Mucosa of descending colon (tissue), 3 donors: Measurements from ENCODE around the gene TMEM79. TPM values are rescaled to one million over a fixed set of nuclear protein-coding genes. Genes with fewer than 3 reads are reported as not detected.

ENCODE experiments used
- ATAC-seq: fragments of 200-7000 bp; cut with Tn5 transposase; one replicate; pipeline ENCODE4 v1.9.1; 2020; ENCODE audit warnings: mild to moderate bottlenecking, moderate library complexity
- DNase-seq, 3 donors: peaks; one replicate each; pipeline ENCODE4 v3.0.0-alpha.2; 2020
- H3K36me3 ChIP-seq: fragments of 200-600 bp; one replicate; pipeline ENCODE4 v1.8.0; 2021; ENCODE audit warnings: low read depth, mild to moderate bottlenecking
- H3K4me1 ChIP-seq: fragments of 200-600 bp; one replicate; pipeline ENCODE4 v1.8.0; 2021; ENCODE audit warnings: low read depth, mild to moderate bottlenecking
- H3K4me3 ChIP-seq: fragments of 200-600 bp; one replicate; pipeline ENCODE4 v1.8.0; 2021; ENCODE audit warnings: mild to moderate bottlenecking
- H3K9me3 ChIP-seq: fragments of 200-600 bp; one replicate; pipeline ENCODE4 v1.8.0; 2021; ENCODE audit warnings: mild to moderate bottlenecking
- intact Hi-C, 2 donors: fragments of 100-400 bp; cut with DNase I in 1 of 2; cut with micrococcal nuclease in 1 of 2; formaldehyde crosslinking; loops; one replicate each; pipeline versions ENCODE4 v1.11.0 to v1.11.1; 2022; cut with DNase I, micrococcal nuclease
- total RNA-seq, 3 donors: library from RNA; stranded (reverse); fragmentation: NEBNext Ultra II Directional in 2 of 3; extraction: Animal tissue kit (Norgen Biotek cat#: 25700) in 2 of 3; gene quantifications; one replicate each; pipeline versions ENCODE4 v1.2.1 to v1.2.4, GENCODE V29; 2021 to 2023
- TF ChIP-seq, protein P1 (sequence below): fragments of 200-600 bp; IDR thresholded peaks from one replicate; pipeline ENCODE4 v1.8.0; 2022; ENCODE audit warnings: antibody characterized with exemption, mild to moderate bottlenecking
- donor health status: DM: no; HTN: no; CAD: no; lungs with moderate emphysema.
- donor health status: DM: no; HTN: no; CAD: no.
- donor health status: DM: no; HTN: yes; CAD: no.

Gene TMEM79
- total RNA-seq, 3 donors from 2014 or later, result 3.9 to 6.0 (median 4.1) TPM

- no peaks in the 10 kb centered on the region for H3K4me1 ChIP-seq
- ATAC-seq (no peak), DNase-seq (no peak)
- no peaks in the 10 kb centered on the region for H3K9me3 ChIP-seq
- no peaks in the 10 kb centered on the region for H3K36me3 ChIP-seq
- intact Hi-C loops, result no loop called here
- no peak within 1 kb of the TSS for H3K4me3 ChIP-seq
- TF ChIP-seq, protein P1, sequence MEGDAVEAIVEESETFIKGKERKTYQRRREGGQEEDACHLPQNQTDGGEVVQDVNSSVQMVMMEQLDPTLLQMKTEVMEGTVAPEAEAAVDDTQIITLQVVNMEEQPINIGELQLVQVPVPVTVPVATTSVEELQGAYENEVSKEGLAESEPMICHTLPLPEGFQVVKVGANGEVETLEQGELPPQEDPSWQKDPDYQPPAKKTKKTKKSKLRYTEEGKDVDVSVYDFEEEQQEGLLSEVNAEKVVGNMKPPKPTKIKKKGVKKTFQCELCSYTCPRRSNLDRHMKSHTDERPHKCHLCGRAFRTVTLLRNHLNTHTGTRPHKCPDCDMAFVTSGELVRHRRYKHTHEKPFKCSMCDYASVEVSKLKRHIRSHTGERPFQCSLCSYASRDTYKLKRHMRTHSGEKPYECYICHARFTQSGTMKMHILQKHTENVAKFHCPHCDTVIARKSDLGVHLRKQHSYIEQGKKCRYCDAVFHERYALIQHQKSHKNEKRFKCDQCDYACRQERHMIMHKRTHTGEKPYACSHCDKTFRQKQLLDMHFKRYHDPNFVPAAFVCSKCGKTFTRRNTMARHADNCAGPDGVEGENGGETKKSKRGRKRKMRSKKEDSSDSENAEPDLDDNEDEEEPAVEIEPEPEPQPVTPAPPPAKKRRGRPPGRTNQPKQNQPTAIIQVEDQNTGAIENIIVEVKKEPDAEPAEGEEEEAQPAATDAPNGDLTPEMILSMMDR, result no peak
These were observed 14.8 kb downstream of the TMEM79 start, which contains the start of gene VHLL for GRCh38 chr1:156298852-156299357. Gene VHLL, minus strand, starts transcription at chr1:156299307. Its CDS starts 118 bp downstream, at chr1:156299189.

DNA sequence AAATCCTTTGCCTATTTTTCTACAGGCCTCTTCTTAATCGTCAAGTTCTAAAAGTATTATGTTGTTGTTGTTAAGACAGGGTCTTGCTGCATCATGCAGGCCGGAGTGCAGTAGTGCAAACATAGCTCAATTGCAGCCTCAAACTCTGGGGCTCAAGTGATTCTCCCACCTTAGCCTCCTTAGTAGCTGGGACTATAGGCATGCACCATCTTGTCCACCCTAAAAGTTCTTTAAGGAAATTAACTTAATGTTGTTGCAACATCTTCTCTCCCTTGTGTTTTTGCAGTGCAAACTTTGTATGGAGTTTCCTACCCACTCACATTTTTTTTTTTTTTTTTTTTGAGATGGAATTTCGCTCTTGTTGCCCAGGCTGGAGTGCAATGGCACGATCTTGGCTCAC lies 19.1 kb downstream of the TMEM79 start:
- intact Hi-C loops, result no loop called here
- no peak for ATAC-seq

DNA sequence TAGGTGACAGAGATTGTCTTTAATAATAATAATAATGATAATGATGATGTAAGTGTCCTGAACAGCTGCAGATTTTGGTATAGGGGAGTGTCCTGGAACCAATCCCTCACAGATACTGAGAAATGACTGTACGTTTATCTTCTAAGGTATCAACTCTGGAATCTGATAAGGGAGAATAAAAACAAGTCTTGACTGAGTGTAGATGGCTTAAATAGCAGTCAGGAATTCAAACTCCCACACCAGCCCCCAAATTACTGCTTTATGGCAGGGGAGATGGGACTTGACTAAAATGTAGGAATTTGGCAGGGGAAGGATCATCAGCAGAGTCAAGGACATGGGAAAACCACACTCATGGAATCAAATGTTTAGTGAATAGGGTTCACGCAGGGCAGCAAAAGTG lies 21.1 kb downstream of the TMEM79 start:
- intact Hi-C loops, result no loop called here
- Histone ChIP-seq H3K4me3 (no peak overlapping the region), H3K4me1 (no peaks in the 10 kb centered on the region), H3K9me3 (no peaks in the 10 kb centered on the region), H3K36me3 (peaks cover 11% of the 10 kb centered on the region)
- ATAC-seq (no peak), DNase-seq (no peak)
- TF ChIP-seq, protein P1, result no peak

More for the DNA sequence above, 19.1 kb downstream of the TMEM79 start:
- no peak for DNase-seq
- no peaks in the 10 kb centered on the region for H3K9me3 ChIP-seq
- H3K4me1 ChIP-seq, result no peaks in the 10 kb centered on the region
- TF ChIP-seq, protein P1, result no peak
- no peak overlapping the region for H3K4me3 ChIP-seq
- peaks cover 6% of the 10 kb centered on the region for H3K36me3 ChIP-seq

DNA sequence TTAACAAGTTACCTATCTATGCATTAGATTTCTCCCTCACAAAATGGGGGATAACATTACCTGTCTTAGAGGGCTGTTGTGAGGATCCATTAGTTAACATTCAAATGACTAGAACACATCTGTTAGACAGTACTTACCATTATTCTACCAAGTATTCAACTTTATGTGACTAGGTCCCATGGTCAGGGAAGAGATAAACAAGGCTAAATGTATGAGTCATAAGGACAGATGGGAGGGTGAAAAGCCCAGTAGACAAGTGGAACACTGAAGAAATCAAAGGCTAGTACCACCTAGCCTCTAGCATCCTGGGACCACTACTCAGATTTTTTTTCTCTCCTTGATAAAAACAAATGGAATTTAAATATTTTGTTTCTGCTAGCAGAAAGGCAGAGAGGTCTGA lies 24.0 kb downstream of the TMEM79 start:
- Histone ChIP-seq H3K9me3 (no peaks in the 10 kb centered on the region), H3K4me1 (no peaks in the 10 kb centered on the region), H3K36me3 (peaks cover 11% of the 10 kb centered on the region), H3K4me3 (no peak overlapping the region)
- ATAC-seq (no peak), DNase-seq (no peak)
- intact Hi-C loops, result no loop called here
- TF ChIP-seq, protein P1, result no peak

DNA sequence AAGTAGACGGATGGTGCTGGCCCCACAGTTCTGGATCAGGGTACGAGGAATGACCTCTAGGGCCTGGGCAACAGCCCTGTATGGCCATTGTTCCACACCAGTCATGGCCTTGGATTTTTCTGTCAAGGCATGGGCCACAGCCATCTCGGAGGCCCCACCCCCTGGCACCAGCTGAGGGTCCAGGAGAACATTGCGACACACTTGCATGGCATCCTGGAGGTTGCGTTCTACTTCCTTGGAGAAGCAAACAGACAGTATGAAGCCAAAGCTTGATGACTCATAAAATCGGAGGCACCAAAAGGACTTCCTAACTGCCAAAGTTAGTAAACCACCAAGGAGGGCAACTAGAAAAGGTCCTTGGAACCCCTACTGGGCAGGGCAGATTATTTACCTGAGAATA lies 26.8 kb downstream of the TMEM79 start:
- Histone ChIP-seq H3K36me3 (peaks cover 15% of the 10 kb centered on the region), H3K4me1 (no peaks in the 10 kb centered on the region), H3K4me3 (no peak overlapping the region), H3K9me3 (no peaks in the 10 kb centered on the region)
- peak; percentile 25 for ATAC-seq
- intact Hi-C loops, result no loop called here
- TF ChIP-seq, protein P1, result no peak
- DNase-seq, result no peak

DNA sequence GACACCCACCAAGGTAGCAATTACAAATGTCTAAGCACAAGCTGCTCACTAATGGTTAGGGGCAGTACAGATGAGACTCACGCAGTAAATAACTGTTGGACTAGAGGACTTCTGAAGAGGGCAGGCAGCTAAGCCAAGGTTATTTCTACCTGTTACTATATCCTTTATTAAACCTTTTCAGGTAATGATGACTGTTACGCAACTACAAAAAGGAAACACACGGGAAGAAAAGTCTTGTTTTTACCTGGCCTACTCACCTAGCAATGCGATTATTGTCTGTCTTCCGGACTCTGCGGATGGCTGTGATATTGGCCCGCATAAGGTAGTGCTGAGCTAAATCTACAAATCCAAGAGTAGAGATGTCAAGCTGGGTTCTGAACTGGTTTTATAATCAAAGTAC lies 32.8 kb downstream of the TMEM79 start:
- ATAC-seq (no peak), DNase-seq (no peak)
- no peaks in the 10 kb centered on the region for H3K9me3 ChIP-seq
- TF ChIP-seq, protein P1, result no peak
- H3K4me1 ChIP-seq, result no peaks in the 10 kb centered on the region
- no peak overlapping the region for H3K4me3 ChIP-seq
- intact Hi-C loops, result no loop called here
- H3K36me3 ChIP-seq, result peaks cover 34% of the 10 kb centered on the region
